Neural progenitor cell (in vitro differentiated cells): ENCODE data around the gene FGF22.

Experiments
- CTCF ChIP-seq: fragments of 200-600 bp; sonication (generic); IDR thresholded peaks from 2 replicates; pipeline ENCODE4 v1.5.1; 2017; ENCODE audit warnings: antibody characterized with exemption, mild to moderate bottlenecking
- EZH2 ChIP-seq: fragments of 200-600 bp; sonication (generic); IDR thresholded peaks from 2 replicates; pipeline ENCODE4 v1.6.1; 2017; ENCODE audit warnings: antibody characterized with exemption, mild to moderate bottlenecking, moderate library complexity
- EZH2phosphoT487 ChIP-seq: fragments of 200-600 bp; sonication (generic); IDR thresholded peaks from 2 replicates; pipeline ENCODE4 v1.6.1; 2017; ENCODE audit warnings: antibody characterized with exemption

- TF ChIP-seq EZH2 (no peak), EZH2phosphoT487 (no peak), CTCF (no peak)
Observed at GRCh38 chr19:593055-593454, 46.6 kb upstream of the FGF22 start.
